IMR-90 (cell line): ENCODE data around the gene SLC25A21. TPM values are rescaled to one million over a fixed set of nuclear protein-coding genes. Genes with fewer than 3 reads are reported as not detected.

Experiments
- ATAC-seq: fragments of 200-7000 bp; cut with Tn5 transposase; 2 replicates; pipeline ENCODE4 v1.9.1; 2020; ENCODE audit warnings: low read depth, mild to moderate bottlenecking, moderate library complexity
- BruUV-seq: library from RNA; stranded (reverse); fragments of 400-500 nt; replicated peaks from 2 replicates; lab custom pipeline; 2021; lab: Mats Ljungman, UMichigan
- CTCF ChIA-PET: fragments of 300-600 bp; formaldehyde crosslinking; extraction: SDS; loops from one replicate; lab custom pipeline; 2021; ENCODE audit warnings: antibody characterized with exemption; lab: Yijun Ruan, JAX
- POLR2A ChIA-PET: fragments of 300-600 bp; sonication (Branson Sonifier 250); formaldehyde crosslinking; loops from one replicate; lab custom pipeline; 2022; ENCODE audit warnings: antibody characterized with exemption; ENCODE audit not compliant: unreplicated experiment; lab: Charles Lee
- DNase-seq: peaks from one replicate; pipeline ENCODE4 v3.0.0; 2013
- H2AFZ ChIP-seq: replicated peaks from 2 replicates; pipeline ENCODE3; 2013; ENCODE audit warnings: low read length, mild to moderate bottlenecking; ENCODE audit not compliant: poor library complexity
- H2AK5ac ChIP-seq: 2 replicates; pipeline ENCODE4 v1.6.1; 2013; ENCODE audit warnings: low read depth, low read length, inconsistent platforms
- H2AK9ac ChIP-seq: replicated peaks from 2 replicates; pipeline ENCODE3; 2013; ENCODE audit warnings: mild to moderate bottlenecking, low read depth, low read length, moderate library complexity; ENCODE audit not compliant: poor library complexity
- H2BK120ac ChIP-seq: 2 replicates; pipeline ENCODE4 v1.6.1; 2013; ENCODE audit warnings: low read depth, low read length, inconsistent platforms
- H2BK15ac ChIP-seq: 3 replicates; pipeline ENCODE4 v1.6.1; 2013; ENCODE audit warnings: low read depth, low read length, inconsistent platforms
- H2BK20ac ChIP-seq: 2 replicates; pipeline ENCODE4 v1.6.1; 2013; ENCODE audit warnings: low read depth, mild to moderate bottlenecking, inconsistent platforms, low read length, moderate library complexity
- H2BK5ac ChIP-seq: 2 replicates; pipeline ENCODE4 v1.6.1; 2013; ENCODE audit warnings: mild to moderate bottlenecking, low read depth, low read length, inconsistent platforms; ENCODE audit not compliant: poor library complexity, severe bottlenecking
- H3K14ac ChIP-seq: replicated peaks from 2 replicates; pipeline ENCODE4 v1.6.1; 2013; ENCODE audit warnings: low read depth, low read length, inconsistent platforms
- H3K18ac ChIP-seq: 2 replicates; pipeline ENCODE4 v1.6.1; 2013; ENCODE audit warnings: low read depth, low read length, control low read depth
- H3K23ac ChIP-seq: 2 replicates; pipeline ENCODE4 v1.6.1; 2013; ENCODE audit warnings: low read depth, low read length, inconsistent platforms
- H3K27ac ChIP-seq: 2 replicates; pipeline ENCODE4 v1.5.1; 2013; ENCODE audit warnings: mild to moderate bottlenecking, control low read depth, low read length; ENCODE audit not compliant: insufficient read depth
- H3K27me3 ChIP-seq: 2 replicates; pipeline ENCODE4 v1.6.1; 2013; ENCODE audit warnings: low read length; ENCODE audit not compliant: control insufficient read depth, insufficient read depth
- H3K36me3 ChIP-seq: 2 replicates; pipeline ENCODE4 v1.6.1; 2013; ENCODE audit warnings: low read length, mixed read lengths; ENCODE audit not compliant: control insufficient read depth, insufficient read depth
- H3K4ac ChIP-seq: 2 replicates; pipeline ENCODE4 v1.6.1; 2013; ENCODE audit warnings: low read depth, low read length, inconsistent platforms
- H3K4me1 ChIP-seq: 2 replicates; pipeline ENCODE4 v1.6.1; 2013; ENCODE audit warnings: low read length, mixed read lengths; ENCODE audit not compliant: control insufficient read depth, insufficient read depth
- H3K4me2 ChIP-seq: 2 replicates; pipeline ENCODE4 v1.6.1; 2013; ENCODE audit warnings: low read depth, mild to moderate bottlenecking, control low read depth, low read length, moderate library complexity
- H3K4me3 ChIP-seq: 2 replicates; pipeline ENCODE4 v1.5.1; 2013; ENCODE audit warnings: low read depth, mild to moderate bottlenecking, control low read depth, low read length, moderate library complexity; ENCODE audit not compliant: insufficient read depth
- H3K56ac ChIP-seq: 2 replicates; pipeline ENCODE4 v1.6.1; 2013; ENCODE audit warnings: low read length, inconsistent platforms; ENCODE audit not compliant: insufficient read depth; ENCODE audit errors: extremely low read depth
- H3K79me1 ChIP-seq, 2 experiments: 2 replicates each; pipeline ENCODE4 v1.6.1; 2013; ENCODE audit warnings: low read length in 2 of 2, inconsistent platforms in 1 of 2, low read depth in 1 of 2
- H3K9ac ChIP-seq: 2 replicates; pipeline ENCODE4 v1.6.1; 2013; ENCODE audit warnings: low read depth, low read length, control low read depth
- H3K9me1 ChIP-seq: 2 replicates; pipeline ENCODE4 v1.6.1; 2013; ENCODE audit warnings: low read length, inconsistent platforms; ENCODE audit not compliant: insufficient read depth
- H3K9me3 ChIP-seq: 2 replicates; pipeline ENCODE4 v1.6.1; 2013; ENCODE audit warnings: low read length; ENCODE audit not compliant: control insufficient read depth, insufficient read depth
- H4K20me1 ChIP-seq: 2 replicates; pipeline ENCODE4 v1.6.1; 2013; ENCODE audit warnings: low read length, inconsistent platforms; ENCODE audit not compliant: insufficient read depth
- H4K5ac ChIP-seq: 2 replicates; pipeline ENCODE4 v1.6.1; 2013; ENCODE audit warnings: mild to moderate bottlenecking, low read depth, low read length, control low read depth
- H4K8ac ChIP-seq, 2 experiments: 2 replicates each; pipeline ENCODE4 v1.6.1; 2013; ENCODE audit warnings: low read depth in 2 of 2, low read length in 2 of 2, control low read depth in 1 of 2, inconsistent platforms in 1 of 2
- H4K91ac ChIP-seq: 2 replicates; pipeline ENCODE4 v1.6.1; 2013; ENCODE audit warnings: low read depth, low read length, inconsistent platforms; ENCODE audit not compliant: insufficient read depth
- BHLHE40 ChIP-seq: fragments of 150-350 bp; IDR thresholded peaks from 2 replicates; pipeline ENCODE4 v1.6.1; 2016; ENCODE audit warnings: mild to moderate bottlenecking, low read depth, low read length
- ELK1 ChIP-seq: fragments of 150-350 bp; IDR thresholded peaks from 2 replicates; pipeline ENCODE4 v1.6.1; 2016; ENCODE audit warnings: low read depth, mild to moderate bottlenecking, low read length, moderate library complexity, borderline replicate concordance
- FOS ChIP-seq: fragments of 150-350 bp; IDR thresholded peaks from 2 replicates; pipeline ENCODE4 v1.6.1; 2016; ENCODE audit warnings: low read depth, low read length
- SMC3 ChIP-seq: fragments of 150-350 bp; IDR thresholded peaks from 2 replicates; pipeline ENCODE4 v1.6.1; 2016; ENCODE audit warnings: low read depth, mild to moderate bottlenecking, antibody characterized with exemption, low read length, moderate library complexity
- WGBS, 2 experiments: methylation state at CpG; one replicate each; pipeline versions ENCODE4 v1.1.5 to v1.1.7; 2013; ENCODE audit warnings: missing lambda C conversion rate in 2 of 2; ENCODE audit not compliant: insufficient read length in 1 of 2; ENCODE audit errors: extremely low coverage in 2 of 2; 5-methylcytosine and 5-hydroxymethylcytosine counted together
- dilution Hi-C: fragments of 300-500 bp; cut with HindIII; formaldehyde crosslinking; loops from one replicate; pipeline ENCODE4 v1.14.3; 2018; ENCODE audit warnings: low sequenced_read_pairs; ENCODE audit not compliant: unreplicated experiment
- in situ Hi-C: fragments of 300-500 bp; cut with MboI; formaldehyde crosslinking; loops from 3 replicates; pipeline ENCODE4 v1.14.3; 2019; ENCODE audit warnings: low sequenced_read_pairs, inconsistent platforms, mixed read lengths
- intact Hi-C: fragments of 100-400 bp; cut with micrococcal nuclease; formaldehyde crosslinking; loops from 2 replicates; pipeline ENCODE4 v1.10.0; 2022
- polyA plus RNA-seq, 3 experiments: library from polyadenylated mRNA; depleted of rRNA; stranded (reverse); fragments of >200 nt; gene quantifications; 2 replicates each; pipeline ENCODE4 v1.2.3, GENCODE V29; 2012; ENCODE audit warnings: low replicate concordance in 1 of 3
- total RNA-seq: library from RNA; depleted of rRNA; stranded (reverse); fragments of >200 nt; gene quantifications from 2 replicates; pipeline ENCODE4 v1.2.3, GENCODE V29; 2012

The SLC25A21 gene
- total and polyA plus RNA-seq, 2 of the 4 experiments (the other 2 are of a cell fraction) = 0.62 to 0.90 TPM

GRCh38 chr14:36947362-36947761, 225.0 kb downstream of the SLC25A21 start:
- H3K56ac ChIP-seq = no peak overlapping the region
- H2BK120ac ChIP-seq = no peak overlapping the region
- no peak overlapping the region for H2BK5ac ChIP-seq
- H3K4me2 ChIP-seq = no peak overlapping the region
- no peak overlapping the region for H2AFZ ChIP-seq
- no peak overlapping the region for H3K4ac ChIP-seq
- BruUV-seq = no TSS peak
- in situ Hi-C loops = no loop called here
- no peaks in the 10 kb centered on the region; a peak in 1 of 4 replicates for H3K79me1 ChIP-seq
- no peak overlapping the region for H4K8ac ChIP-seq
- DNase-seq (peak; percentile 21), ATAC-seq (no peak)
- H3K27ac ChIP-seq = no peak overlapping the region
- no peak overlapping the region for H2AK9ac ChIP-seq
- H3K9me3 ChIP-seq = no peaks in the 10 kb centered on the region
- H3K9me1 ChIP-seq = peaks cover 9% of the 10 kb centered on the region
- H2BK20ac ChIP-seq = peak overlapping the region; percentile 29; the same call in 1 of the 2 replicates
- H3K23ac ChIP-seq = no peak overlapping the region
- no peaks in the 10 kb centered on the region for H3K36me3 ChIP-seq
- peaks cover 5% of the 10 kb centered on the region for H3K4me1 ChIP-seq
- no peak overlapping the region for H3K14ac ChIP-seq
- POLR2A ChIA-PET = no interaction called here
- no peak overlapping the region for H3K9ac ChIP-seq
- no peak overlapping the region for H4K5ac ChIP-seq
- CTCF ChIA-PET = interaction anchor here (0.6 kb wide), 1 partner anchor 85 kb away, joined by 3 read pairs; no protein-coding TSS in a partner anchor
- no peak overlapping the region for H3K4me3 ChIP-seq
- TF ChIP-seq FOS (no peak), ELK1 (no peak), SMC3 (no peak), BHLHE40 (no peak)
- H3K27me3 ChIP-seq = no peaks in the 10 kb centered on the region
- no CpG with 5 or more reads among the region's 1 CpG for WGBS, 2 experiments
- H4K91ac ChIP-seq = no peak overlapping the region
- dilution Hi-C loops = no loop called here
- intact Hi-C loops = no loop called here
- no peak overlapping the region for H3K18ac ChIP-seq
- no peaks in the 10 kb centered on the region for H4K20me1 ChIP-seq
- no peak overlapping the region for H2AK5ac ChIP-seq
- H2BK15ac ChIP-seq = no peak overlapping the region; the same call in 2 of the 3 replicates
